ENCODE results near the gene BRD4.

- TF ChIP-seq CTCF (IDR thresholded peaks at IDR 0.05) (no peak), POLR2A (IDR thresholded peaks at IDR 0.05) (no peak)
Observed at GRCh38 chr19:15283141-15283883, 49.0 kb downstream of the BRD4 start.
